Skeletal muscle tissue (tissue), 4 donors: Measurements from ENCODE around the gene MUS81. TPM values are rescaled to one million over a fixed set of nuclear protein-coding genes. Genes with fewer than 3 reads are reported as not detected.
A peak's percentile ranks its signal among the peaks of the same experiment; 100 is the strongest.

ENCODE experiments used
- H3K27ac ChIP-seq: one replicate; pipeline ENCODE4 v1.7.0; 2013; ENCODE audit warnings: mild to moderate bottlenecking, low read depth, low read length, inconsistent platforms
- H3K27me3 ChIP-seq, 3 donors: one replicate each; pipeline ENCODE4 v1.7.0; 2013; ENCODE audit warnings: low read length in 3 of 3; ENCODE audit not compliant: control insufficient read depth in 3 of 3, insufficient read depth in 3 of 3
- H3K36me3 ChIP-seq, 3 donors: one replicate each; pipeline ENCODE4 v1.7.0; 2013; ENCODE audit warnings: low read length in 3 of 3; ENCODE audit not compliant: control insufficient read depth in 3 of 3, insufficient read depth in 3 of 3
- H3K4me1 ChIP-seq, 3 donors: one replicate each; pipeline ENCODE4 v1.7.0; 2013; ENCODE audit warnings: low read length in 3 of 3, mild to moderate bottlenecking in 3 of 3; ENCODE audit not compliant: control insufficient read depth in 3 of 3, insufficient read depth in 3 of 3
- H3K4me3 ChIP-seq, 3 donors: one replicate each; pipeline ENCODE4 v1.7.0; 2013; ENCODE audit warnings: low read length in 3 of 3
- H3K9ac ChIP-seq, 3 donors: one replicate each; pipeline ENCODE4 v1.7.0; 2013; ENCODE audit warnings: low read length in 3 of 3, mild to moderate bottlenecking in 3 of 3, moderate library complexity in 2 of 3, low read depth in 1 of 3
- H3K9me3 ChIP-seq, 3 donors: one replicate each; pipeline ENCODE4 v1.7.0; 2013; ENCODE audit warnings: low read length in 3 of 3; ENCODE audit not compliant: control insufficient read depth in 3 of 3
- total RNA-seq: library from RNA; depleted of rRNA; stranded (reverse); fragments of >200 nt; gene quantifications from one replicate; pipeline ENCODE4 v1.2.3, GENCODE V29; 2014
- donor health status: Osteomylitis.

MUS81 gene
- total RNA-seq, 1 donor from 2014 or later: 34.4 TPM

DNA sequence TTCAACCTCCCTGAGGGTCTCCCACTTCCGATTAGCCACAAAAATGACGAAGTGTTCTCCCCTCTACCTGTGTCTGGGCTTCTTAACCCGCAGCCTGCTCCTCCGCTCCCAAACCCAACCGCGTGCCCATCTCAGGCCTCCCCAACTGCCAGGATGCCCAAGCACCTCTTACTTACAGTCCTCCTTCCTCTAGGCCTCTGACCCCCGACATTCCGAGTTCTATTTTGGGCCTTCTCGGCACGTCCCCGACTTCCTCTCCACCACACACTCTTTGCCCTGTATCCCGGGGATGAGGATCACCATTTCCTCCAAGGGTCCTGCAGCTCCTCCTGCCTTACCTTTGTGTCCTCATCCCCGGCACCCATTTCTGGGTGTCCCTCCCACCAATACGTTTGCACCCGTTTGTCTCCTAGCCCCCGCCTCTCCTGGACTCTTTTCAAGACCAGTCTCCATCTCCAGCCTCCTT, 388 bp upstream of the MUS81 start:
- Histone ChIP-seq H3K4me3 (peak overlapping the region; percentile 75 to 99 (median 84)), H3K9me3 (no peaks in the 10 kb centered on the region), H3K27ac (peak overlapping the region; percentile 95), H3K4me1 (peaks cover 46 to 59% (median 50%) of the 10 kb centered on the region in 3 donors), H3K9ac (peak overlapping the region; percentile 88 to 99 (median 97)), H3K27me3 (no peaks in the 10 kb centered on the region), H3K36me3 (peaks cover 45 to 46% (median 45%) of the 10 kb centered on the region in 3 donors)

DNA sequence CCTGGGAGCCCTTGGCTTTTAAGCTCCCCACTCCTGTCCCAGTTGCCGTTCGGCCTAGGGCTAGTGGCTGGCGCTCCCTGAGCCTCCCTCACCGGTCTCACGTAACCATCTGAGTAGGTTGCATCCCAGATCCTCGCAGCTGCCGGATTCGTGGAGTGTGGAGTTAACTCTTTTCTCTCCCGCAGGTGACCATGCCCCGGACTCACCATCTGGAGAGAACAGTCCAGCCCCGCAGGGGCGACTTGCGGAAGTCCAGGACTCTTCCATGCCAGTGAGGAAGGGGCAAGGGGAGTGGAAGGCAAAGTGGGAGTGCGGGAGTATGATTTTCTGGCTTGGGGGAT, 902 bp downstream of the MUS81 start:
- Histone ChIP-seq H3K27me3 (no peaks in the 10 kb centered on the region), H3K4me3 (peak overlapping the region; percentile 75 to 99 (median 84)), H3K36me3 (peaks cover 44 to 45% (median 45%) of the 10 kb centered on the region in 3 donors), H3K27ac (peak overlapping the region; percentile 95), H3K4me1 (peaks cover 38 to 49% (median 41%) of the 10 kb centered on the region in 3 donors), H3K9me3 (no peaks in the 10 kb centered on the region), H3K9ac (peak overlapping the region; percentile 88 to 99 (median 97))

DNA sequence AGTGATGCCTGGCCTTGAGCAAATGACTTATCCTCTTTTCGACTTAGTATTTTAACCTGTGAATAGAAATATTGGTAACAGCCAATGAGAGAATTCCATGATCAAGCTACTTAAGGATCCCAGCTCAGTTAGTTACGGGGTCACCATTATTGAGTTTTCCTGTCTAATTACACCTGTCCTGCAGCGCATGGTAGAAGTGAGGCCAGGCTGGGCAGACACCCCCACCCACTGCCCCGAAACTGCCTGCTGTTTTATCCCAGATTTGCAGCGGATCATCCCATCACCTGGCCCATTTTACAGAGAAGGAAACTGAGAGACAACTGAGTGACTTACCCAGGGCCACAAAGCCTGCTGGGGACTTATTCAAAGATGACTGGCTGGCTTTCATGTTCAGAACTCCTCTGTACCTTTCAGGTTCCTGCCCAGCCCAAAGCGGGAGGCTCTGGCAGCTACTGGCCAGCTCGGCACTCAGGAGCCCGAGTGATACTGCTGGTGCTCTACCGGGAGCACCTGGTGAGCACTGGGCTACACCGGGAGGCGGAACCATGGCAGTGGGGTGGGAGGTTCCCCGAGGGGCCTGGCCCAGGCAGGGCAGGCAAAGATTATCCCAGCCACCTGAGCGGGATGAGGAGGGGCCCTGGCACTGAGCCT, 1.4 kb downstream of the MUS81 start:
- peaks cover 42 to 48% (median 46%) of the 10 kb centered on the region in 3 donors for H3K36me3 ChIP-seq

DNA sequence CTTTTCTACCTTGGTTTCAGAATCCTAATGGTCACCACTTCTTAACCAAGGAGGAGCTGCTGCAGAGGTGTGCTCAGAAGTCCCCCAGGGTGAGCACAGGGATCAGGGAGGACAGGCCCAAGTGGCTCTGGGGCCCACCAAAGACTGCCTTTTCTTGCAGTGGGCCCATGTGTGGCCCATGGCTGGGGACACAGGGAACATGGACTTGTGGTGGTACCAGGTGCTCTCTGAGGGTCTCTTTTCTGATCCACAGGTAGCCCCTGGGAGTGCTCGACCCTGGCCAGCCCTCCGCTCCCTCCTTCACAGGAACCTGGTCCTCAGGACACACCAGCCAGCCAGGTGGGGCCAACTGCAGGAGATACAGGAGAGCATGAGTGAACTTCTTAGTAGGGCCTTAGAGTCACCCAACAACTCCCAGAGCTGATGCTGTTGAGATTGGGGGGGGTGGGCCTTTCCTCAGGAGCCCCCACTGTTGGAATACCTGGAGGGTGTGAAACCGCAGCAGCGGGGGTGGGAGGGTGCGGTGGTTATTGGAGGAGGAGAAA, 2.0 kb downstream of the MUS81 start:
- H3K4me3 ChIP-seq: no peak overlapping the region
- H3K4me1 ChIP-seq: peaks cover 28 to 37% (median 29%) of the 10 kb centered on the region in 3 donors
- H3K9me3 ChIP-seq: no peaks in the 10 kb centered on the region
- H3K36me3 ChIP-seq: peaks cover 42 to 54% (median 47%) of the 10 kb centered on the region in 3 donors
- H3K9ac ChIP-seq: peak overlapping the region in 1 of 3 donors; percentile 50
- H3K27me3 ChIP-seq: no peaks in the 10 kb centered on the region
- no peak overlapping the region for H3K27ac ChIP-seq

More for the DNA sequence above, 1.4 kb downstream of the MUS81 start:
- H3K9me3 ChIP-seq: no peaks in the 10 kb centered on the region
- peak overlapping the region; percentile 95 for H3K27ac ChIP-seq
- peak overlapping the region in 2 of 3 donors; percentile 97 to 99 for H3K9ac ChIP-seq
- H3K4me1 ChIP-seq: peaks cover 32 to 43% (median 35%) of the 10 kb centered on the region in 3 donors
- H3K27me3 ChIP-seq: no peaks in the 10 kb centered on the region
- H3K4me3 ChIP-seq: peak overlapping the region; percentile 75 to 99 (median 84)

DNA sequence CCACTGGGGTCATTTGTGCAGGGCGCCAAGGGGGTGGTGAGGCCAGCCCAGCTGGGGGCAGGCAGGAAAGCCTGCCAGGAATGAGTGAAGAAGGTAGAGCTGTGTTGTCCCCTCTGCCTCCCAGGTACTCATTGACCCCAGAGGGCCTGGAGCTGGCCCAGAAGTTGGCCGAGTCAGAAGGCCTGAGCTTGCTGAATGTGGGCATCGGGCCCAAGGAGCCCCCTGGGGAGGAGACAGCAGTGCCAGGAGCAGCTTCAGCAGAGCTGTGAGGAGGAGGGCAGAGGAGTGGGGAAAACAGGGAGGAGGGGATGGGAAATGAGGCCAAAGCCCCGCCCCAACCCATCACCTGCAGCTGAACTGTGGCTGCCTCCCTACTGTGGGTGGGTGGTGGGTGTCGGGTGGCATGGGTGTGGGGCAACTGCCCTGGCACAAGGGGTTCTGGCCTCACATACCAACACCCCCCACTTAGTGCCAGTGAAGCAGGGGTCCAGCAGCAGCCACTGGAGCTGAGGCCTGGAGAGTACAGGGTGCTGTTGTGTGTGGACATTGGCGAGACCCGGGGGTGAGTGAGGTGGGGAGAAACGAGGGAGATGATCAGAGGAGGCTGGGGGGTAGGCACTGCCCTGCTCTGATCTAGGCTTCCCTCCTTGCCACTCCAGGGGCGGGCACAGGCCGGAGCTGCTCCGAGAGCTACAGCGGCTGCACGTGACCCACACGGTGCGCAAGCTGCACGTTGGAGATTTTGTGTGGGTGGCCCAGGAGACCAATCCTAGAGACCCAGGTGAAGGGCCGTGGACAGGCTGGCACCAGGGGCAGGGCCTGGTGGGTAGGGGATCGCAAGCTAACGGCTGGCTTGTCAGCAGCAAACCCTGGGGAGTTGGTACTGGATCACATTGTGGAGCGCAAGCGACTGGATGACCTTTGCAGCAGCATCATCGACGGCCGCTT, 3.0 kb downstream of the MUS81 start:
- Histone ChIP-seq H3K27me3 (no peaks in the 10 kb centered on the region), H3K27ac (no peak overlapping the region), H3K36me3 (peaks cover 47 to 59% (median 52%) of the 10 kb centered on the region in 3 donors), H3K4me1 (peaks cover 28 to 35% (median 29%) of the 10 kb centered on the region in 3 donors), H3K9me3 (no peaks in the 10 kb centered on the region), H3K9ac (peak overlapping the region in 1 of 3 donors; percentile 45), H3K4me3 (no peak overlapping the region)

DNA sequence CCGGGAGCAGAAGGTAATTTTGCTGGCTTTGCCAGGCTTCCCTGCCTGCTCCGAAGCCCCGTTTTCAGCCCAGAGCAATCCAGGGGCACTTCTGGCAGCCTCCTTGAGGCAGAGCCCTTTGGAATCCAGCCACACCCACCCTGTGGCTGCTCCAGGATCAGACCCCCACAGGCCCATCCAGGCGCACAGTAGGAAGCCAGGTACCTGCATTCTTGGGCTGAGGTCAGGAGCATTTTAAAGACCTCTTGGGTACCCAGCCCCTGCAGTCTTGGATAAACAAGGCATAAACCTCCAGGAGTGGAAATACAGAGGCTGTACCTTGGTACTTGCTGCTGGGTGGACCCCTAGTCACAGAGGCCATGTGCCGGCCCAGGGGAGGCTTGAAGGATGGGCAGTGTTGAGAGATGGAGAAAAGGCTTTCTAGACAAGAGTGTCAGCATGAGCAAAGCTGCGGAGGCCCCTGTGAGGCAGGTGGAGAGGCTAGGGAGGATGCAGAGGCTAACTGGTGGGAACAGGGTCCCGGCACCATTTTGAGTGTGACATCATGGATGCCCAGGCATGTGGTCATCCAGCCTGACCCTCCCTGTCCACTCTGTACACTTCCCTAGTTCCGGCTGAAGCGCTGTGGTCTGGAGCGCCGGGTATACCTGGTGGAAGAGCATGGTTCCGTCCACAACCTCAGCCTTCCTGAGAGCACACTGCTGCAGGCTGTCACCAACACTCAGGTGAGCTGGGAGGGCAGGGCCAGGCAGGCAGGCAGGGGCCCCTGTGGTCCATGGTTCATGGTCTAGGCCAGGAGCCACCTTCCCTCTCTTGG, 3.9 kb downstream of the MUS81 start:
- H3K36me3 ChIP-seq: peaks cover 47 to 62% (median 57%) of the 10 kb centered on the region in 3 donors
- H3K4me3 ChIP-seq: no peak overlapping the region
- H3K9me3 ChIP-seq: no peaks in the 10 kb centered on the region
- H3K9ac ChIP-seq: no peak overlapping the region
- H3K4me1 ChIP-seq: peaks cover 23 to 33% (median 25%) of the 10 kb centered on the region in 3 donors
- no peak overlapping the region for H3K27ac ChIP-seq
- H3K27me3 ChIP-seq: no peaks in the 10 kb centered on the region

DNA sequence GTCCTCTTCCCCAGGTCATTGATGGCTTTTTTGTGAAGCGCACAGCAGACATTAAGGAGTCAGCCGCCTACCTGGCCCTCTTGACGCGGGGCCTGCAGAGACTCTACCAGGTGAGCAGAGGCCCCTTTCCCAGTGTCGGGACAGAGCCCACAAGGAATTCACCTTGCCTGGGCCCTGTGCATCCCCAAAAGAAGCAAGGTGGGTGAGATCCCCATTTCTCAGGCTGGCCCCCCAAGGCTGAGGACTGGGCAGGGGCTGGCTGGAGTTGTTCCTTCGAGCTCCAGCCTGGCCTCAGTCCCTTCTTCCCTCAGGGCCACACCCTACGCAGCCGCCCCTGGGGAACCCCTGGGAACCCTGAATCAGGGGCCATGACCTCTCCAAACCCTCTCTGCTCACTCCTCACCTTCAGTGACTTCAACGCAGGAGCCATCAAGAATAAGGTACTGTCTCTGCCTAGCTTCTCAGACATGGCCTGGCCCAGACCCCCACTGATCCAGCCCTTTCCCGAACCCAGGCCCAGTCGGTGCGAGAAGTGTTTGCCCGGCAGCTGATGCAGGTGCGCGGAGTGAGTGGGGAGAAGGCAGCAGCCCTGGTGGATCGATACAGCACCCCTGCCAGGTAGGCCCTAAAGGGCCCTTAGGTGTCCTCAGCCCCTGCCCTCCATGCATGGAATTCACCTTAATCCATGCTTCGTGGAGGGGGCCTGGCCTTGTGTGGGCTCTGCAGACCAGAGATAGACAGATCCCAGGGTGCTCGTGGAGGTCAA, 4.7 kb downstream of the MUS81 start:
- no peaks in the 10 kb centered on the region for H3K27me3 ChIP-seq
- no peaks in the 10 kb centered on the region for H3K9me3 ChIP-seq
- H3K9ac ChIP-seq: no peak overlapping the region
- H3K4me3 ChIP-seq: no peak overlapping the region
- H3K36me3 ChIP-seq: peaks cover 47 to 64% (median 60%) of the 10 kb centered on the region in 3 donors
- peaks cover 18 to 25% (median 21%) of the 10 kb centered on the region in 3 donors for H3K4me1 ChIP-seq
- H3K27ac ChIP-seq: no peak overlapping the region

DNA sequence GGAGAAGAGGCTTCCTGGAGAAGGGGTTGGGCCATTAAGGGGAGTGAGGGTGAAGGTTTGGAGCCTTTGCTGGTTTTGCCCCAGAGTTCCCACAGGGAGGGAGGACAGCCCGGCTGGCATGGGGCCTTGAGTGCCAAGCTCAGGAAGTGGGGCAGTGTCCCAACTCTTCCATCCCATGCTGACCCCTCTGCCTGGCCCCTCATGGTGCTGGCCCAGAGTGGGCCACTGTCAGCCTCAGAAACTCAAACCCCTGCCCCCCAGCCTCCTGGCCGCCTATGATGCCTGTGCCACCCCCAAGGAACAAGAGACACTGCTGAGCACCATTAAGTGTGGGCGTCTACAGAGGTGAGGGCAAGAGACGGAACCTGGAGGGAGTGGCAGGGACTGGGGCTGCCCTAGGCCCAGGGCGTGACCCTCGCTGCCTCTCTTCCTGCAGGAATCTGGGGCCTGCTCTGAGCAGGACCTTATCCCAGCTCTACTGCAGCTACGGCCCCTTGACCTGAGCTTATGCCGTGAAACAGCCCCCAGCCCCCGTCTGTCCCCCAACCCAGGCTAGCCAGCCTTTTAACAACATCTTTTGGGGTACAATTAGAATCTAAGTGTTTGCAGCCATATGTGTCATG, 5.4 kb downstream of the MUS81 start:
- no peak overlapping the region for H3K4me3 ChIP-seq
- H3K27me3 ChIP-seq: no peaks in the 10 kb centered on the region
- H3K4me1 ChIP-seq: peaks cover 18 to 26% (median 25%) of the 10 kb centered on the region in 3 donors
- H3K9ac ChIP-seq: no peak overlapping the region
- H3K9me3 ChIP-seq: no peaks in the 10 kb centered on the region
- no peak overlapping the region for H3K27ac ChIP-seq
- H3K36me3 ChIP-seq: peaks cover 47 to 64% (median 60%) of the 10 kb centered on the region in 3 donors
